Nephron progenitor cell (in vitro differentiated cells): ENCODE measurements around the gene ST14.

Experiments used
- DNase-seq: peaks from one replicate; pipeline ENCODE4 v3.0.0; 2021
- H3K27ac Mint-ChIP-seq: 2 replicates; pipeline ENCODE4 v1.8.0; 2021; ENCODE audit warnings: mild to moderate bottlenecking, moderate library complexity, mixed read lengths
- H3K27me3 Mint-ChIP-seq: 2 replicates; pipeline ENCODE4 v1.8.0; 2021; ENCODE audit warnings: mild to moderate bottlenecking, low read depth, mixed read lengths; ENCODE audit not compliant: poor library complexity
- H3K36me3 Mint-ChIP-seq: 2 replicates; pipeline ENCODE4 v1.8.0; 2021; ENCODE audit warnings: low read depth, mixed read lengths
- H3K4me1 Mint-ChIP-seq: 2 replicates; pipeline ENCODE4 v1.8.0; 2021; ENCODE audit warnings: mixed read lengths
- H3K4me3 Mint-ChIP-seq: 2 replicates; pipeline ENCODE4 v1.8.0; 2021; ENCODE audit warnings: mild to moderate bottlenecking, moderate library complexity, mixed read lengths
- H3K9me3 Mint-ChIP-seq: 2 replicates; pipeline ENCODE4 v1.8.0; 2021; ENCODE audit warnings: mild to moderate bottlenecking, moderate library complexity, mixed read lengths
- CTCF ChIP-seq: fragments of 200-600 bp; sonication (generic); IDR thresholded peaks from 2 replicates; pipeline ENCODE4 v1.5.0; 2021; ENCODE audit warnings: antibody characterized with exemption

Gene ST14

GRCh38 chr11:130175898-130176297 is 16.3 kb downstream of the ST14 start:
- DNase-seq = no peak
- H3K9me3 Mint-ChIP-seq = peaks cover 13% of the 10 kb centered on the region
- peaks cover 49% of the 10 kb centered on the region for H3K4me1 Mint-ChIP-seq
- TF ChIP-seq CTCF = no peak
- no peak overlapping the region for H3K27ac Mint-ChIP-seq
- H3K27me3 Mint-ChIP-seq = no peaks in the 10 kb centered on the region
- H3K36me3 Mint-ChIP-seq = no peaks in the 10 kb centered on the region
- no peak overlapping the region for H3K4me3 Mint-ChIP-seq

- peaks cover 13% of the 10 kb centered on the region for H3K9me3 Mint-ChIP-seq
- H3K4me3 Mint-ChIP-seq = no peak overlapping the region
- H3K27me3 Mint-ChIP-seq = no peaks in the 10 kb centered on the region
- no peak overlapping the region for H3K27ac Mint-ChIP-seq
- H3K4me1 Mint-ChIP-seq = peaks cover 49% of the 10 kb centered on the region
- H3K36me3 Mint-ChIP-seq = no peaks in the 10 kb centered on the region
- DNase-seq = no peak
- TF ChIP-seq CTCF = no peak
These were observed 18.2 kb downstream of the ST14 start for GRCh38 chr11:130177782-130178181.

GRCh38 chr11:130178441-130179339 is 19.1 kb downstream of the ST14 start:
- peaks cover 13% of the 10 kb centered on the region for H3K9me3 Mint-ChIP-seq
- no peaks in the 10 kb centered on the region for H3K36me3 Mint-ChIP-seq
- no peaks in the 10 kb centered on the region for H3K27me3 Mint-ChIP-seq
- no peak for TF ChIP-seq CTCF
- H3K4me1 Mint-ChIP-seq = peaks cover 52% of the 10 kb centered on the region
- no peak for DNase-seq
- H3K27ac Mint-ChIP-seq = no peak overlapping the region
- H3K4me3 Mint-ChIP-seq = no peak overlapping the region

- Mint-ChIP-seq H3K9me3 (peaks cover 11% of the 10 kb centered on the region), H3K4me3 (no peak overlapping the region), H3K4me1 (peaks cover 61% of the 10 kb centered on the region), H3K27me3 (no peaks in the 10 kb centered on the region), H3K27ac (peak overlapping the region; percentile 76), H3K36me3 (no peaks in the 10 kb centered on the region)
- peak; percentile 27 for DNase-seq
- TF ChIP-seq CTCF = no peak
These were observed 20.1 kb downstream of the ST14 start for GRCh38 chr11:130179396-130180306.

GRCh38 chr11:130180491-130180890 is 20.9 kb downstream of the ST14 start:
- peaks cover 4% of the 10 kb centered on the region for H3K9me3 Mint-ChIP-seq
- no peak for DNase-seq
- H3K27me3 Mint-ChIP-seq = no peaks in the 10 kb centered on the region
- no peak for TF ChIP-seq CTCF
- H3K4me1 Mint-ChIP-seq = peaks cover 62% of the 10 kb centered on the region
- no peaks in the 10 kb centered on the region for H3K36me3 Mint-ChIP-seq
- H3K4me3 Mint-ChIP-seq = peak overlapping the region; percentile 18
- no peak overlapping the region for H3K27ac Mint-ChIP-seq
